Activated T-cell treated with anti-CD3 and anti-CD28 coated beads, Interleukin-2, amount 50 U/mL, for 4 hours (primary cell): Measurements from ENCODE around the gene FAM169A. TPM values are rescaled to one million over a fixed set of nuclear protein-coding genes. Genes with fewer than 3 reads are reported as not detected.
"Not testable (repeated sequence)": the region's sequence is repeated elsewhere in the genome, so short reads cannot be mapped to it uniquely, and the experiment has no call there.

Experiments
- ATAC-seq, 2 donors: fragments of 200-7000 bp; cut with Tn5 transposase; one replicate each; pipeline ENCODE4 v1.10.0; 2021
- DNase-seq: peaks from one replicate; pipeline ENCODE4 v3.0.0-alpha.2; 2020
- H3K27me3 Mint-ChIP-seq: one replicate; pipeline ENCODE4 v1.8.0; 2021; ENCODE audit warnings: low read depth, mixed read lengths
- H3K36me3 Mint-ChIP-seq: one replicate; pipeline ENCODE4 v1.8.0; 2022; ENCODE audit warnings: mixed read lengths; ENCODE audit not compliant: insufficient read depth
- H3K4me1 Mint-ChIP-seq: one replicate; pipeline ENCODE4 v1.8.0; 2021; ENCODE audit warnings: low read depth, mixed read lengths
- H3K4me3 Mint-ChIP-seq: one replicate; pipeline ENCODE4 v1.8.0; 2021; ENCODE audit warnings: mild to moderate bottlenecking, moderate library complexity, mixed read lengths
- H3K9me3 Mint-ChIP-seq: one replicate; pipeline ENCODE4 v1.8.0; 2021; ENCODE audit warnings: mixed read lengths
- total RNA-seq, 3 donors: library from RNA; stranded (reverse); gene quantifications; one replicate each; pipeline ENCODE4 v1.2.1, GENCODE V29; 2021

The FAM169A gene, protein sequence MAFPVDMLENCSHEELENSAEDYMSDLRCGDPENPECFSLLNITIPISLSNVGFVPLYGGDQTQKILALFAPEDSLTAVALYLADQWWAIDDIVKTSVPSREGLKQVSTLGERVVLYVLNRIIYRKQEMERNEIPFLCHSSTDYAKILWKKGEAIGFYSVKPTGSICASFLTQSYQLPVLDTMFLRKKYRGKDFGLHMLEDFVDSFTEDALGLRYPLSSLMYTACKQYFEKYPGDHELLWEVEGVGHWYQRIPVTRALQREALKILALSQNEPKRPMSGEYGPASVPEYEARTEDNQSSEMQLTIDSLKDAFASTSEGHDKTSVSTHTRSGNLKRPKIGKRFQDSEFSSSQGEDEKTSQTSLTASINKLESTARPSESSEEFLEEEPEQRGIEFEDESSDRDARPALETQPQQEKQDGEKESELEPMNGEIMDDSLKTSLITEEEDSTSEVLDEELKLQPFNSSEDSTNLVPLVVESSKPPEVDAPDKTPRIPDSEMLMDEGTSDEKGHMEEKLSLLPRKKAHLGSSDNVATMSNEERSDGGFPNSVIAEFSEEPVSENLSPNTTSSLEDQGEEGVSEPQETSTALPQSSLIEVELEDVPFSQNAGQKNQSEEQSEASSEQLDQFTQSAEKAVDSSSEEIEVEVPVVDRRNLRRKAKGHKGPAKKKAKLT
- total RNA-seq, result 10 to 100 TPM; 10.0 to 13.1 (median 10.2) TPM

DNA sequence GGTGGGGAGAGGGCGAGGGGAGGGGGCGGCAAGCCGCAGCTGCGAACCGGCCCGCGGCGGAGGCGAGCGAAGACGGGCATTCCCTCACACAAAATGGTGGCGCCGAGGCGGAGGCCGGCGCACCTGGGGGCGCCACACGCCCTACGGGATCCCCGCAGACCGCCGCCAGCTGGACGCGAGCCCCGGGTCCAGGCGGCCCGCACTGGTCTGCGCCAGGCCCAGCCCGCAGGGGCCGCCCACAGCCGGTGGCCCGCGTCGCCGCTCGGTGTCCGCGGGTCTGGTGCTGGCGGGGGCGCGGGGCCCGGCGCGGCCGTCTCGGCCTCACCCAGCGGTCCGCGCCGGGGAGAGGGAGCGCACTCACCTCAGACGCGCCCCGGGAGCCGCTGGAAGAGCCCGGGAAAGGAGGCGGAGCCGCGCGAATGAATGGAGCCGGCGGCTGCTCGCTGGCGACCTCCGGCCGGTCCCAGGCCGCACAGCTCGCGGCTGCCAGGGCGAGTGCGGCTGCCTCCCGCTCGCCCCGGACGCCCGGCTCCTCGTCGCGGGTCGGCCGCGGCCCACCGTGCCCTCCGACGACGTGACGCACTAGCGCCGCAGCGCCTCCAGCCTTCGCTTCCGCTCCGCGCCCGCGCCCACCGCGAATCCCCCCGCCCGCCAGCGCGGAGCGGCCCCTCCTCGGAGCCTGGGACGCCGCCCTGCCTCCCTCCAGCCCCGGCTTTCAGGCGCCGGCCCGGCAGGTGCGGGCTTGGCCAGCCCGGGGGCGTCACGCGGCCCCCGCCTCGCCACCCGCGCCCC, at the start of gene FAM169A:
Gene FAM169A, minus strand, starts transcription at position 584 of the 792 bp plus-strand sequence. CDS start 24,711 bp downstream, outside the sequence.
- Mint-ChIP-seq H3K4me1 (peaks cover 39% of the 10 kb centered on the region), H3K4me3 (peak within 1 kb of the TSS; percentile 85), H3K9me3 (no peaks in the 10 kb centered on the region), H3K36me3 (no peaks in the 10 kb centered on the region), H3K27me3 (peaks cover 10% of the 10 kb centered on the region)
- ATAC-seq, result peak; percentile 78 to 79
- DNase-seq, result peak; percentile 36

DNA sequence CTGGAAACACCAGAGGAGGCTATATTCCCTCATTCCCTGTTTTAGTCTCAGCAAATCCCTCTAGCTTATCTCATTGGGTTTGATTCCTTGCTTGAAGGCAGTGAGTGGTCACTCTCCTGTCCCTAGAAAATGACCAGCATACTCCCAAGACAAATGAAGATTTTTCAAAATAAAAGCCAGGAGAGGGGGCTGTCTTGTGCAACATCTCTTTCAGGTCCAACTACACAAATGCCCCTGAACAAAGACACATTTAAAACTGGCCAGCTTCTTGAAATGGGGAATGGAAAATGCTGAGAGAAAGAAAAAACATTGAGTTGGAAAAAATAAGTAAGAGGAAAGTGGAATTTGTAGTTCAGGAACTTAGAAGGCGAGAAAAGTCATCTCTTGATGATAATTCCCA, 49.3 kb upstream of the FAM169A start:
- H3K4me3 Mint-ChIP-seq, result no peak overlapping the region
- no peak for DNase-seq
- peaks cover under 1% of the 10 kb centered on the region for H3K9me3 Mint-ChIP-seq
- H3K27me3 Mint-ChIP-seq, result peaks cover 6% of the 10 kb centered on the region
- ATAC-seq, result no peak
- no peaks in the 10 kb centered on the region for H3K4me1 Mint-ChIP-seq
- H3K36me3 Mint-ChIP-seq, result no peaks in the 10 kb centered on the region

DNA sequence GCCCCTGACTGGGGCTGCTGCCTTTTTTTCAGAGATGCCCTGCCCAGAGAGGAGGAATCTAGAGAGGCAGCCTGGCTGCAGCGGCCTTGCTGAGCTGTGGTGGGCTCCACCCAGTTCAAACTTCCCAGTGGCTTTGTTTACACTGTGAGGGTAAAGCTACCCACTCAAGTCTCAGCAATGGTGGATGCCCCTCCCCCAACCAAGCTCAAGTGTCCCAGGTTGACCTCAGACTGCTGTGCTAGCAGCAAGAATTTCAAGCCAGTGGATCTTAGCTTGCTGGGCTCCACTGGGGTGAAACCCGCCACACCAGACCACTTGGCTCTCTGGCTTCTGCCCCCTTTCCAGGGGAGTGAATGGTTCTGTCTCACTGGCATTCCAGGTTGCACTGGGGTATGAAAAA, 45.2 kb upstream of the FAM169A start:
- H3K4me1 Mint-ChIP-seq, H3K4me3 Mint-ChIP-seq, ATAC-seq, H3K9me3 Mint-ChIP-seq, DNase-seq, H3K36me3 Mint-ChIP-seq, H3K27me3 Mint-ChIP-seq: not testable (repeated sequence)

DNA sequence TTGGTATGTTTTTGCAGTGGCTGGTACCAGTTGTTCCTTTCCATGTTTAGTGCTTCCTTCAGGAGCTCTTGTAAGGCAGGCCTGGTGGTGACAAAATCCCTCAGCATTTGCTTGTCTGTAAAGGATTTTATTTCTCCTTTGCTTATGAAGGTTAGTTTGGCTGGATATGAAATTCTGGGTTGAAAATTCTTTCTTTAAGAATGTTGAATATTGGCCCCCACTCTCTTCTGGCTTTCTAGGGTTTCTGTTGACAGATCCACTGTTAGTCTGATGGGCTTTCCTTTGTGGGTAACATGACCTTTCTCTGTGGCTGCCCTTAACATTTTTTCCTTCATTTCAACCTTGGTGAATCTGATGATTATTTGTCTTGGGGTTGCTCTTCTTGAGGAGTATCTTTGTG, 43.7 kb upstream of the FAM169A start:
- H3K4me3 Mint-ChIP-seq, ATAC-seq, DNase-seq, H3K9me3 Mint-ChIP-seq, H3K36me3 Mint-ChIP-seq, H3K27me3 Mint-ChIP-seq, H3K4me1 Mint-ChIP-seq: not testable (repeated sequence)

DNA sequence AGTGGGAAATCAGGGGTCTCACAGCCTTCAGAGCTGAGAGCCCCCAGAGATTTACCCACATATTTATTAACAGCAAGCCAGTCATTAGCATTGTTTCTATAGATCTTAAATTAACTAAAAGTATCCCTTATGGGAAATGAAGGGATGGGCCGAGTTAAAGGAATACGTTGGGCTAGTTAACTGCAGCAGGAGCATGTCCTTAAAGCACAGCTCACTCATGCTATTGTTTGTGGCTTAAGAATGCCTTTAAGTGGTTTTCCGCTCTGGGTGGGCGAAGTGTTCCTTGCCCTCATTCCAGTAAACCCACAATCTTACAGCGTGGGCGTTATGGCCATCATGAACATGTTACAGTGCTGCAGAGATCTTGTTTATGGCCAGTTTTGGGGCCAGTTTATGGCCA, 42.0 kb upstream of the FAM169A start:
- H3K9me3 Mint-ChIP-seq, ATAC-seq, H3K27me3 Mint-ChIP-seq, H3K4me1 Mint-ChIP-seq, H3K4me3 Mint-ChIP-seq, H3K36me3 Mint-ChIP-seq, DNase-seq: not testable (repeated sequence)

DNA sequence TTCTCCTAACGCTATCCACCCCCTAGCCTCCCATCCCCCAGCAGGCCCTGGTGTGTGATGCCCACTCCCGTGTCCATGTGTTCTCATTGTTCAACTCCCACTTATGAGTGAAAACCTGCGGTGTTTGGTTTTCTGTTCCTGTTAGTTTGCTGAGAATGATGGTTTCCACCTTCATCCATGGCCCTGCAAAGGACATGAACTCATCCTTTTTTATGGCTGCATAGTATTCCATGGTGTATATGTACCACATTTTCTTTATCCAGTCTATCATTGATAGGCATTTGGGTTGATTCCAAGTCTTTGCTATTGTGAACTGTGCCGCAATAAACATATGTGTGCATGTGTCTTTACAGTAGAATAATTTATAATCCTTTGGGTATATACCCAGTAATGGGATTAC, 38.5 kb upstream of the FAM169A start:
- H3K36me3 Mint-ChIP-seq, H3K4me1 Mint-ChIP-seq, ATAC-seq, H3K27me3 Mint-ChIP-seq, H3K4me3 Mint-ChIP-seq, H3K9me3 Mint-ChIP-seq, DNase-seq: not testable (repeated sequence)

DNA sequence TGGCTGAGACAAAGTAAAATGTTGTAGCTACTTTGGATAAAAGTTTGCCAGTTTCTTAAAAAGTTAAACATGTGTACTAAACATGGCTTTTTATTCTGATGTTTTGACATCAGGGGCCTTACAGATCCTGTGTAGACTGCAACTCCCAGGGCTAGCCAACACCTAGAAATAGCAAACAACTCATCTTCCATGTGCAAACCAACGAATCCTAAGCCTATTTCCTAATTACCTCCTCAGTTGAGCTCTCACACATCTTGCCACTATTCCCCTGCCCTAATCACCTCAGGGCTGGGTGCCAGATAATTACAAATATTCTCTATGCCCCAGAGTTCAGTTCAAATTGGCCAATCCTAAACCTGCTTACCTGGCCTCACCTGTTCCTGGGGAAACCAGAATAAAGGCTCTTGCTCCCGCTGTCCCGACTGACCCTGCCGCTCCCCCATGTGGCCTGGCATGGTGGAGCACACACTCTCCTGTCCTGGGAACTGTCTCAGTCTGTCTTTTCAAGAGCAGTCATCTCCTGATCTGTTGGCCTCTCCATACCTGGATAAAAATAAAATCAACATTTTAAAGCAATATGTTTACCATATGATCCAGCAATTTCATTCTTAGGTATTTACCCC, 37.1 kb upstream of the FAM169A start:
- H3K4me1 Mint-ChIP-seq, result peaks cover 3% of the 10 kb centered on the region
- no peaks in the 10 kb centered on the region for H3K9me3 Mint-ChIP-seq
- DNase-seq (peak; percentile 8), ATAC-seq (peak; percentile 37 to 65)
- H3K36me3 Mint-ChIP-seq, result no peaks in the 10 kb centered on the region
- no peaks in the 10 kb centered on the region for H3K27me3 Mint-ChIP-seq
- no peak overlapping the region for H3K4me3 Mint-ChIP-seq

DNA sequence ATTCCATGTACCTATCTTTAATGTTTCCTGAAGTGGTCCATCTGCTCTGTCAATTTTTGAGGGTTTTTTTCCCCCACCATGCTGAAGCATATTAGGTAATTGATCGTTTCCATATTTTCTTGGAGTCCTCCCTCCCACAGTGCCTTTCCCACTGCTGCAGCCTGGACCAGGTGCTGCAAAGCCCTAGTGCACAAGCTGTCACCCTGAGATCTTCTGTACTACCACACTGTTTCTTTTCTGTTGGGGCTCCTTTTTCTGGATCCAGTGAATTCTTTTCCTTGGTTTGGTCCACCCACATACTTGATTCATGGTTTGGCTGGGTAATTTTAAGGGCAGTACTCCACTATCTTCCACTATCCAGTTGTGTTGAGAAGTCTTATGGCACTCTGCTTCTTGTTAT, 30.9 kb upstream of the FAM169A start:
- Mint-ChIP-seq H3K36me3 (no peaks in the 10 kb centered on the region), H3K9me3 (peaks cover 6% of the 10 kb centered on the region), H3K4me1 (no peaks in the 10 kb centered on the region), H3K4me3 (no peak overlapping the region), H3K27me3 (no peaks in the 10 kb centered on the region)
- no peak for ATAC-seq
- DNase-seq, result no peak

DNA sequence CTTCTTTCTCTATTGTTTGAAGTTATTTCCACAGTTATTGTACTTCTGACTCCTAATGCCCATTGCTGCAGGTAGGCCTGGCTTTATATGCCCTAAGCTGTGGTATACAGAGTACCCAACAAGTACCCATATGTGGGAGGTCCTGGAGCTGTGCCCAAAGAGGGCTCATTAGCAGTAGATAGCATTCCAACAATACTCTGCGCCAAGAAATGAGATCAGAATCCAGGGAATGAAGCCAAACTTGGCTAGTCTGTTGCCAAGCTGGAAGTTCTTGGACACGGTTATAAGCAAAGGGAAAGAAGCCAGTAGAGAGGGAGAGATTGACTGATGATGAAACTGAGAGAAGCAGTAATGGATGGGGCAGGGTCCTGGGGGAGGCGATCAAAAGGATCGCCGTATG, 29.7 kb upstream of the FAM169A start:
- H3K9me3 Mint-ChIP-seq, result peaks cover 6% of the 10 kb centered on the region
- no peaks in the 10 kb centered on the region for H3K36me3 Mint-ChIP-seq
- no peak for DNase-seq
- no peak for ATAC-seq
- H3K4me3 Mint-ChIP-seq, result no peak overlapping the region
- no peaks in the 10 kb centered on the region for H3K4me1 Mint-ChIP-seq
- H3K27me3 Mint-ChIP-seq, result no peaks in the 10 kb centered on the region

DNA sequence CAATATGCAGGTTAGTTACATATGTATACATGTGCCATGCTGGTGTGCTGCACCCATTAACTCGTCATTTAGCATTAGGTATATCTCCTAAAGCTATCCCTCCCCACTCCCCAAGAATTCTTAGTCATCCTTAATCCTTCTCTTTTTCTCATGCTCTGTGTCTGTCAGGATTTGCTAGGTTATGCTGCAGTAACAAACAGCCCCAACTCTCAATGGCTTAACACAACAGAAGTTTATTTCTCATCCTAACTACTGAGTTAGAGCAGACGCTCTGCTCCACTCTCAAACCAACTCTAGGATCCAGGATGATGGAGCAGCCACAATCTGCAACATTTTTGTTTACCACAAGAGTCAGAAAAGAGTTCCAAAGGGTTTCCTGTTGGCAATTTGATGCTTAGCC, 28.2 kb upstream of the FAM169A start:
- no peaks in the 10 kb centered on the region for H3K4me1 Mint-ChIP-seq
- no peak for DNase-seq
- peaks cover 6% of the 10 kb centered on the region for H3K9me3 Mint-ChIP-seq
- no peaks in the 10 kb centered on the region for H3K36me3 Mint-ChIP-seq
- H3K4me3 Mint-ChIP-seq, result no peak overlapping the region
- peaks cover 2% of the 10 kb centered on the region for H3K27me3 Mint-ChIP-seq
- ATAC-seq, result no peak

DNA sequence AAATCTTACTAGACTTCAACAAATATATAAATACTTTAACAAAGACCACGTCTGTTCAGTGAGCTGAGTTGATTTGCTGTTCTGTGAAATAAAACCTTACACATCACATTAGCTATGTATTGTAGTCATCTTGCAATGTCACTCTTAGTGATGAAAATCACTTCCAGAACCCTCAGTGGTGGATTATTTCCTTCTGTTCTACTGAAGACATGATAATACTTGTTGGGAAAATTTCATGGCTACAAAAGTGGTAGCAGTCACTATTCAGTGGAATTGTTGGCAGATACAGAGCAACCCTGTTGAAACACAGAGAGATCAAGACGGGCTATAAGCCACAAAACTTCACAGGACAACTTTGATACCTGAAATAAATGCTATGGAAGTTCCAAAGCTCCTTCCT, 26.7 kb upstream of the FAM169A start:
- H3K9me3 Mint-ChIP-seq, result peaks cover 6% of the 10 kb centered on the region
- no peak overlapping the region for H3K4me3 Mint-ChIP-seq
- no peaks in the 10 kb centered on the region for H3K36me3 Mint-ChIP-seq
- ATAC-seq (no peak), DNase-seq (no peak)
- no peaks in the 10 kb centered on the region for H3K4me1 Mint-ChIP-seq
- peaks cover 3% of the 10 kb centered on the region for H3K27me3 Mint-ChIP-seq

DNA sequence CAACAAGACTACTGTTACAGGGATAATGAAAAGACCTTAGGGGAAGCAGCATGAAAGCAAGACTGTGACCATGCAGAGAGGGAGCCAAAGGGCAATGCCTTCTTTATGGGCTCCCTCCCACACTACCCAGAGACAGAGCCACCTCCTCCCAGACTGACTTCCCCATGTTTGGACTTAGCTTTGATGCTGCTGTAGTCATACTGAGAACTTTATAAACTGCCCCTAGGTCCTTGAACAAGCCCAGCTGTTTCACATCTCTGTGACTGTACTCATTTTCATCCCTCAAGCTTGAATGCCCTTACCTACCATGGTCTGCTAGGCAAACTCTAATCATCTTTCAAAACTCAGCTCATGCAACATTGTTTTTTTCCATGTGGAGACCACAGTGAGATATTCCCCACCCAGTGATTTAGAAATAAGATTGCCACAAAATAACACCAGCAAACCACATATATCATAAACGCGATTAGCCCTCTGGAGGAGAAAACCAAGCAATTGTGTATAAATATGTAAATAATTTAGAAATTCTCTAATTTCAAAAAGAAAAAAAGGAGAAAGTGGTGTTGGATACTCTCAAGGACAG, 23.4 kb upstream of the FAM169A start:
- H3K4me3 Mint-ChIP-seq, result no peak overlapping the region
- H3K4me1 Mint-ChIP-seq, result no peaks in the 10 kb centered on the region
- ATAC-seq (no peak), DNase-seq (no peak)
- no peaks in the 10 kb centered on the region for H3K36me3 Mint-ChIP-seq
- H3K27me3 Mint-ChIP-seq, result peaks cover 3% of the 10 kb centered on the region
- peaks cover 4% of the 10 kb centered on the region for H3K9me3 Mint-ChIP-seq

DNA sequence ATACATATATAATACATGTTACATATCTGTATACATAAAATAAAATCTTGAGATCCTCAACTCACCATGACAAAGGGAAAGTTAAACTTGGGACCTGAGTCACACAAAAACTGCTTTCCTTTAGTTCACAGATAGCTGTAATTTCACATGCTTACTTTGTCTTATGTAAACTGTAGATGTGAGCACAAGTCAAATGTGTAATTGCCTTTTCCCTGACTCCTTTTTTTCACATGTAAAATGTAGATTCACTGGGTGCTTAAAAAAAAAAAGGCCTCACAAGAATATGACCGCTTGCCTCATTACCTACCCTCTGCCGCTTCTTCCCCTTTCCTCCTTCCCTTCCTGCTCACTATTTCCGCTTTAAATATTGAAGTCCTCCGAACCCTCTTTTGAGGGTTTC, 21.9 kb upstream of the FAM169A start:
- Mint-ChIP-seq H3K4me1 (no peaks in the 10 kb centered on the region), H3K4me3 (no peak overlapping the region), H3K9me3 (no peaks in the 10 kb centered on the region), H3K36me3 (no peaks in the 10 kb centered on the region), H3K27me3 (peaks cover 3% of the 10 kb centered on the region)
- ATAC-seq (no peak), DNase-seq (no peak)

DNA sequence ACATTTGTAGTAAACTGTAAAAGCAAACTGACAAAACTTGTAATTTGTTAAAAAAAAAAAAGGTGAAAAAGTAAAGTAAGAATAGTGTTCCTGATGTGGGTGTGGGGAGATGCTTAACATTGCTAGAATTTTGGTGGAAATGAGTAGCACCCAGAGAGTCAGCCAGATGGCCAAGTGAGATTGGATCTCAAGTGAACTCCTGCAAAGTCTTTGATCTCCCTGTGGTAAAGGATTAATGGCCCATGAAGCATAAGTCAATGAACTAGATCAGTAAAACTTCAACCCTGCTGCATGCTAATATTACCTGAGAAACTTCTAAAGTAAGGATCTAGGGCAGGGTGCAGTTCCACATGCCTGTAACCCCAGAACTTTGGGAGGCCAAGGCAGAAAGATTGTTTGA, 19.0 kb upstream of the FAM169A start:
- Mint-ChIP-seq H3K36me3 (no peaks in the 10 kb centered on the region), H3K27me3 (peaks cover 3% of the 10 kb centered on the region), H3K4me1 (no peaks in the 10 kb centered on the region), H3K9me3 (no peaks in the 10 kb centered on the region), H3K4me3 (no peak overlapping the region)
- ATAC-seq (no peak), DNase-seq (no peak)
